Nephron progenitor cell (in vitro differentiated cells): Measurements from ENCODE around the gene ZNF664.
A peak's percentile ranks its signal among the peaks of the same experiment; 100 is the strongest.
"Not testable (repeated sequence)": the region's sequence is repeated elsewhere in the genome, so short reads cannot be mapped to it uniquely, and the experiment has no call there.

Experiments used
- DNase-seq: peaks from one replicate; pipeline ENCODE4 v3.0.0; 2021
- H3K27ac Mint-ChIP-seq: 2 replicates; pipeline ENCODE4 v1.8.0; 2021; ENCODE audit warnings: mild to moderate bottlenecking, moderate library complexity, mixed read lengths
- H3K27me3 Mint-ChIP-seq: 2 replicates; pipeline ENCODE4 v1.8.0; 2021; ENCODE audit warnings: mild to moderate bottlenecking, low read depth, mixed read lengths; ENCODE audit not compliant: poor library complexity
- H3K36me3 Mint-ChIP-seq: 2 replicates; pipeline ENCODE4 v1.8.0; 2021; ENCODE audit warnings: low read depth, mixed read lengths
- H3K4me1 Mint-ChIP-seq: 2 replicates; pipeline ENCODE4 v1.8.0; 2021; ENCODE audit warnings: mixed read lengths
- H3K4me3 Mint-ChIP-seq: 2 replicates; pipeline ENCODE4 v1.8.0; 2021; ENCODE audit warnings: mild to moderate bottlenecking, moderate library complexity, mixed read lengths
- H3K9me3 Mint-ChIP-seq: 2 replicates; pipeline ENCODE4 v1.8.0; 2021; ENCODE audit warnings: mild to moderate bottlenecking, moderate library complexity, mixed read lengths
- CTCF ChIP-seq: fragments of 200-600 bp; sonication (generic); IDR thresholded peaks from 2 replicates; pipeline ENCODE4 v1.5.0; 2021; ENCODE audit warnings: antibody characterized with exemption

ZNF664 gene

DNA sequence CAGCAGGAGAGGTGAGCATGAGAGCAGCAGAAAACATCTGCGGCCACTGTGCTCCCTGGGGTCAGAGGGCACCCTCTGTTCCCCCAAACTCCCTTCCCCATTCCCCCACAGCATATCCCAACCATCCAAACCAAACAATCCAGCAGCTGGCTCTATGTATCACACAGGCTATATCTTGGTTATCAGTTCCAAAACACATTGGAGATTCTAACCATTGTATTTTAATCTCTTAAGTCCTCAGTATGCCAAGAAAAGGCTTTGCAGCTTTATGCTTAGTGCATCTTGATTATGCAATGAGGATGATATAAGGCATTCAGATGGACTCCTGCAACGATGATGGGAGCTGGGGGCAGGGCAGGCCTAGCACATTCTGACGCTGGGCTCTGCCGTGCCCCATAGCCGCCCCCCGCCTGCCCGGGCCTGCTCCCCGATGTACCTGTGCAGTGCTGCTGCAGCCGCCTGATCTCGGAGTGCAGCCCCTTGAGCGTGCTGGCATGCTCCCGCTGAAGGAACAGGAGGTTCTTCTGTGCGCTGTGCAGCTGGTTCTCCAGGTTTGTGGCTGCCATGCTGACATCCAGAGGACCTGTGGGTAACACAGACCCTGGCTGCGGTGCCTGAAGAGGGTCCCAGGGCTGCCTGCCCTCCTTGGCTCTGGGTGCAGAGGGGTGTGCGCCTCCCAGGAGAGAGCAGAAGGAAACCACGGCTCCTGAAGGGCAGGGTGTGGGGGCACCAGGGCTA lies 29.9 kb upstream of the ZNF664 start:
- H3K4me1 Mint-ChIP-seq: peaks cover 42% of the 10 kb centered on the region
- peaks cover 7% of the 10 kb centered on the region for H3K9me3 Mint-ChIP-seq
- no peak overlapping the region for H3K27ac Mint-ChIP-seq
- DNase-seq: no peak
- H3K4me3 Mint-ChIP-seq: no peak overlapping the region
- TF ChIP-seq CTCF: no peak
- H3K27me3 Mint-ChIP-seq: peaks cover 9% of the 10 kb centered on the region
- peaks cover 57% of the 10 kb centered on the region for H3K36me3 Mint-ChIP-seq

DNA sequence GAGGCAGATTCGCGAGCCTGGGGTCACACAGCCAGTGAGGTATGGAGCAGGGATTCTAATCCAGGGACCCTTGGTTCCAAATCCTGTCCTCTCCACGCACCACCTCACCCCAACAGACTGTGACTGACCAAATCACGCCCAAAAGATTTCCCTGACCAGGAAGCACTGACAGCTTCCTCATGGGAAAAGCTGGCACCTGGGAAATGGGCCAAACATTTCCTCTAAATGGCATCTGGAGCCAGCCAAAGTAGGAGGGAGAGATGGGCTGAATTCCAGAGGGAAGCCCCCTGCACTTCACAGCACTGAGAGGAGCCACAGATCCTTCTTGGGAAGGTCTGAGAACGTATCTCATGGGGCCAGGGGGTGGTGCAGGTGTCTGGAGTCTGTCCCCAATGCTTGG lies 29.2 kb upstream of the ZNF664 start:
- no peak for TF ChIP-seq CTCF
- Mint-ChIP-seq H3K27ac (no peak overlapping the region), H3K4me3 (no peak overlapping the region), H3K9me3 (peaks cover 8% of the 10 kb centered on the region), H3K4me1 (peaks cover 42% of the 10 kb centered on the region), H3K27me3 (peaks cover 9% of the 10 kb centered on the region), H3K36me3 (peaks cover 59% of the 10 kb centered on the region)
- DNase-seq: no peak

GRCh38 chr12:123944696-123945095 lies 28.3 kb upstream of the ZNF664 start:
- H3K36me3 Mint-ChIP-seq: peaks cover 64% of the 10 kb centered on the region
- H3K4me1 Mint-ChIP-seq: peaks cover 46% of the 10 kb centered on the region
- peaks cover 8% of the 10 kb centered on the region for H3K9me3 Mint-ChIP-seq

DNA sequence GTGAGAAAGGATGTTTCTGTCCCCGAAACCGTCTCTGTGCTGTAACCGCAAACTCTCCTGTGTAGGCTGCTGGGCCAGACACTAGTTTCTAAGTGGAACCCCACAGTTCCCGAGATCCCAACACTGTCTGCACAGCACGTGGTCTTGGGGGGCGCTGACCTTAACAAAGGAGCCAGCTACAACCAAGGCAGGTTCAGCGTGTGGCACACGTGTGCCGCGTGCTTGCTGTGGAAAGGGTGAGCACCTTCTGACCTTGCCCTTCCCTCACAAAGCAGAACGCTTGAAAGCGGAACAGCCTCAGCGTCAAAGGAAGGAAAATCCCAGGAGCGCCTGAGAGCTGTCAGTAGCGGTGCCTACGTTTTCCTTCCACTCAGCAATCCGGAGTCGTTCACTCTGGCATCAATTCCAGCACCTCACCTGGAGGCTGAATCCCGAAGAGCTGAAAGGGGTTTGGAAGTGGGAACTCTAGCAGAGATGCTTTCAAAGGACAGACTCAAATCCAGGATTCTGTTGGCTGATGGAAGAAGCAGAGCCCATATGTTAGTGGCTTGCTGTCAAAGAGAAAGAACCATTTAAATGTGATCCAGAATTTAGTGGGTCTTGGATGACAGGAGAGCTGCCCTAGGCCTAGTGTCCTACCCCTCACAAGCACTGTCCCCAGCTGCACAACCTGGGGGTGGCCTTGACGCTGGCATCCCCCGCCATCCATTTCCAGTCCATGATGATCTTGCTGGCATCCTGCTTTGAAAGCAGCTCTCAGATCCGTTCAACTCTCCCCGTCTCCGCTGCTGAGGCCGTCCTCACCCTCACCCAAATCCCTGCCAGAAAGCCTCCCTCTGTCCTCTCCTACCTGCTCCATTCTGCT lies 27.5 kb upstream of the ZNF664 start:
- H3K4me1 Mint-ChIP-seq: peaks cover 52% of the 10 kb centered on the region

More at GRCh38 chr12:123944696-123945095, 28.3 kb upstream of the ZNF664 start:
- peak overlapping the region; percentile 73 for H3K27ac Mint-ChIP-seq
- no peak for DNase-seq
- no peak for TF ChIP-seq CTCF
- H3K27me3 Mint-ChIP-seq: peaks cover 9% of the 10 kb centered on the region
- H3K4me3 Mint-ChIP-seq: peak overlapping the region; percentile 3

GRCh38 chr12:123946152-123946515 lies 26.9 kb upstream of the ZNF664 start:
- peaks cover 58% of the 10 kb centered on the region for H3K4me1 Mint-ChIP-seq
- peaks cover 12% of the 10 kb centered on the region for H3K9me3 Mint-ChIP-seq
- peak overlapping the region; percentile 22 for H3K27ac Mint-ChIP-seq
- peaks cover 5% of the 10 kb centered on the region for H3K27me3 Mint-ChIP-seq
- H3K36me3 Mint-ChIP-seq: peaks cover 64% of the 10 kb centered on the region
- no peak for TF ChIP-seq CTCF
- no peak for DNase-seq
- no peak overlapping the region for H3K4me3 Mint-ChIP-seq

More for the DNA sequence above, 27.5 kb upstream of the ZNF664 start:
- TF ChIP-seq CTCF: no peak
- no peak for DNase-seq
- peaks cover 8% of the 10 kb centered on the region for H3K9me3 Mint-ChIP-seq
- H3K36me3 Mint-ChIP-seq: peaks cover 66% of the 10 kb centered on the region
- no peak overlapping the region for H3K4me3 Mint-ChIP-seq
- peaks cover 7% of the 10 kb centered on the region for H3K27me3 Mint-ChIP-seq
- H3K27ac Mint-ChIP-seq: peak overlapping the region; percentile 22

GRCh38 chr12:123946516-123947505 lies 26.2 kb upstream of the ZNF664 start:
- H3K36me3 Mint-ChIP-seq: peaks cover 57% of the 10 kb centered on the region
- H3K27ac Mint-ChIP-seq, H3K4me3 Mint-ChIP-seq, H3K27me3 Mint-ChIP-seq, DNase-seq: not testable (repeated sequence)
- H3K9me3 Mint-ChIP-seq: peaks cover 12% of the 10 kb centered on the region
- peaks cover 59% of the 10 kb centered on the region for H3K4me1 Mint-ChIP-seq

- Mint-ChIP-seq H3K4me1 (peaks cover 59% of the 10 kb centered on the region), H3K9me3 (peaks cover 12% of the 10 kb centered on the region), H3K4me3 (peak overlapping the region; percentile 44), H3K36me3 (peaks cover 50% of the 10 kb centered on the region), H3K27ac (peak overlapping the region; percentile 97)
- DNase-seq, H3K27me3 Mint-ChIP-seq: not testable (repeated sequence)
Observed at GRCh38 chr12:123947531-123947930, 25.5 kb upstream of the ZNF664 start.
